Body of pancreas (tissue), 4 donors: ENCODE results near the gene TH. TPM values are rescaled to one million over a fixed set of nuclear protein-coding genes. Genes with fewer than 3 reads are reported as not detected.

Experiments
- ATAC-seq: fragments of 150-250 bp; one replicate; pipeline ENCODE4 v1.9.1; 2016
- DNase-seq, 4 donors: peaks; one replicate each; pipeline ENCODE4 v3.0.0-alpha.2; 2019
- H3K27ac ChIP-seq, 4 donors: fragments of 200-600 bp; sonication (generic); 1 replicate in 3 of 4; 2 replicates in 1 of 4; pipeline versions ENCODE4 v1.5.1 to v1.6.1; 2016 to 2019; ENCODE audit warnings: mild to moderate bottlenecking in 1 of 4, mixed read lengths in 1 of 4, moderate library complexity in 1 of 4
- H3K27me3 ChIP-seq, 2 donors: fragments of 200-600 bp; sonication (generic); one replicate each; pipeline ENCODE4 v1.6.0; 2016; ENCODE audit warnings: mild to moderate bottlenecking in 1 of 2
- H3K36me3 ChIP-seq, 2 donors: fragments of 200-600 bp; sonication (generic); replicated peaks in 1 of 2; 2 replicates each; pipeline ENCODE4 v1.5.1; 2016; ENCODE audit warnings: low read depth in 2 of 2; ENCODE audit not compliant: insufficient read depth in 1 of 2
- H3K4me1 ChIP-seq: fragments of 200-600 bp; sonication (generic); one replicate; pipeline ENCODE4 v1.6.0; 2016
- H3K4me3 ChIP-seq, 2 donors: fragments of 200-600 bp; sonication (generic); 1 replicate in 1 of 2; 2 replicates in 1 of 2; pipeline ENCODE4 v1.5.1; 2016 to 2019
- H3K9me3 ChIP-seq, 3 donors: fragments of 200-600 bp; sonication (generic); 1 replicate in 2 of 3; 2 replicates in 1 of 3; pipeline ENCODE4 v1.5.1; 2016
- CTCF ChIP-seq, 7 experiments: fragments of 450-650 bp in 4 of 7; fragments of 200-600 bp in 3 of 7; sonication (generic) in 3 of 7; IDR thresholded peaks; one replicate each; pipeline ENCODE4 v1.5.1; 2016 to 2019; ENCODE audit warnings: antibody characterized with exemption in 7 of 7
- POLR2A ChIP-seq, 3 donors: fragments of 450-650 bp; IDR thresholded peaks; one replicate each; pipeline ENCODE4 v1.6.1; 2016; ENCODE audit warnings: antibody characterized with exemption in 3 of 3, mild to moderate bottlenecking in 2 of 3
- WGBS, 2 donors: methylation state at CpG; one replicate each; pipeline ENCODE4 v1.1.5; 2017; 5-methylcytosine and 5-hydroxymethylcytosine counted together
- intact Hi-C: fragments of 100-400 bp; cut with DNase I; formaldehyde crosslinking; loops from one replicate; pipeline ENCODE4 v1.15.1; 2023
- total RNA-seq, 2 donors: library from RNA; depleted of rRNA; stranded (reverse); fragments of >200 nt; gene quantifications; one replicate each; pipeline ENCODE4 v1.1.0, GENCODE V29; 2016

TH gene
- total RNA-seq, 2 donors from 2014 or later = 0.66 TPM; not detected in 1

- TF ChIP-seq CTCF (IDR thresholded peaks at IDR 0.05) = no peak
- TF ChIP-seq POLR2A (IDR thresholded peaks at IDR 0.05) = no peak
- intact Hi-C loops = no loop called here
- DNase-seq (peak in 1 of 4 donors; percentile 6), ATAC-seq (no peak)
- H3K9me3 ChIP-seq = no peaks in the 10 kb centered on the region
- 80 to 90% methylated on average over 5 of the region's 5 CpGs for WGBS, 2 donors
- peaks cover 19% of the 10 kb centered on the region for H3K4me1 ChIP-seq
- H3K27me3 ChIP-seq = no peaks in the 10 kb centered on the region
- no peak overlapping the region for H3K4me3 ChIP-seq
- no peak overlapping the region for H3K27ac ChIP-seq
- no peaks in the 10 kb centered on the region for H3K36me3 ChIP-seq
These were observed 43.6 kb upstream of the TH start for GRCh38 chr11:2215230-2215560.

- Histone ChIP-seq H3K27me3 (no peaks in the 10 kb centered on the region), H3K27ac (no peak overlapping the region), H3K9me3 (no peaks in the 10 kb centered on the region), H3K4me1 (peaks cover 25% of the 10 kb centered on the region), H3K36me3 (no peaks in the 10 kb centered on the region), H3K4me3 (no peak overlapping the region)
- TF ChIP-seq CTCF (IDR thresholded peaks at IDR 0.05) (no peak), POLR2A (IDR thresholded peaks at IDR 0.05) (no peak)
- DNase-seq (peak in 1 of 4 donors; percentile 11), ATAC-seq (no peak)
- 83 to 84% methylated on average over 27 to 28 of the region's 28 CpGs for WGBS, 2 donors
- intact Hi-C loops = no loop called here
These were observed 43.1 kb upstream of the TH start for GRCh38 chr11:2214527-2215229.

GRCh38 chr11:2213890-2214526 is 42.4 kb upstream of the TH start:
- peaks cover 31% of the 10 kb centered on the region for H3K4me1 ChIP-seq
- H3K27me3 ChIP-seq = no peaks in the 10 kb centered on the region
- WGBS, 2 donors = 72 to 81% methylated on average over 11 of the region's 11 CpGs
- no peak overlapping the region for H3K27ac ChIP-seq
- ATAC-seq (no peak), DNase-seq (no peak)
- H3K4me3 ChIP-seq = no peak overlapping the region
- TF ChIP-seq POLR2A (IDR thresholded peaks at IDR 0.05) (no peak), CTCF (IDR thresholded peaks at IDR 0.05) (no peak)
- no peaks in the 10 kb centered on the region for H3K9me3 ChIP-seq
- no peaks in the 10 kb centered on the region for H3K36me3 ChIP-seq
- intact Hi-C loops = no loop called here

GRCh38 chr11:2213384-2213842 is 41.8 kb upstream of the TH start:
- TF ChIP-seq CTCF (IDR thresholded peaks at IDR 0.05) (no peak), POLR2A (IDR thresholded peaks at IDR 0.05) (no peak)
- Histone ChIP-seq H3K27ac (no peak overlapping the region), H3K9me3 (no peaks in the 10 kb centered on the region), H3K36me3 (no peaks in the 10 kb centered on the region), H3K4me3 (no peak overlapping the region), H3K27me3 (no peaks in the 10 kb centered on the region), H3K4me1 (peaks cover 37% of the 10 kb centered on the region)
- DNase-seq (peak in 1 of 4 donors; percentile 9), ATAC-seq (no peak)
- 73 to 80% methylated on average over 16 of the region's 16 CpGs for WGBS, 2 donors
- intact Hi-C loops = no loop called here
